Fibroblast of skin of left biceps (primary cell): Measurements from ENCODE around the gene ARMC7.
"Not testable (repeated sequence)": the region's sequence is repeated elsewhere in the genome, so short reads cannot be mapped to it uniquely, and the experiment has no call there.

Experiments used
- DNase-seq, 2 experiments: peaks; one replicate each; pipeline ENCODE4 v3.0.0-alpha.2; 2013; ENCODE audit warnings: low read depth in 2 of 2

Gene ARMC7

GRCh38 chr17:75109407-75110233 is at the start of gene ARMC7:
TSS of gene ARMC7 (plus strand) at chr17:75109969. CDS start at chr17:75110289, 320 bp downstream.
- DNase-seq = peak in 1 of 2 experiments; percentile 42

- DNase-seq = no peak
Observed at GRCh38 chr17:75060434-75061054, 49.2 kb upstream of the ARMC7 start.

GRCh38 chr17:75061055-75061438 is 48.7 kb upstream of the ARMC7 start:
- DNase-seq = no peak

GRCh38 chr17:75061618-75062017 is 48.2 kb upstream of the ARMC7 start:
- DNase-seq = no peak

GRCh38 chr17:75063201-75063600 is 46.6 kb upstream of the ARMC7 start:
- DNase-seq = no peak

GRCh38 chr17:75063626-75064025 is 46.1 kb upstream of the ARMC7 start:
- DNase-seq = no peak

GRCh38 chr17:75064040-75064439 is 45.7 kb upstream of the ARMC7 start:
- DNase-seq = no peak

- DNase-seq = no peak
Observed at GRCh38 chr17:75064460-75064859, 45.3 kb upstream of the ARMC7 start.

- no peak for DNase-seq
Observed at GRCh38 chr17:75064867-75065561, 44.8 kb upstream of the ARMC7 start.

GRCh38 chr17:75065562-75066151 is 44.1 kb upstream of the ARMC7 start:
- no peak for DNase-seq

- DNase-seq = no peak
Observed at GRCh38 chr17:75067856-75068255, 41.9 kb upstream of the ARMC7 start.

- DNase-seq = no peak
Observed at GRCh38 chr17:75068750-75069149, 41.0 kb upstream of the ARMC7 start.

GRCh38 chr17:75069783-75070182 is 40.0 kb upstream of the ARMC7 start:
- DNase-seq = no peak

GRCh38 chr17:75071478-75072271 is 38.1 kb upstream of the ARMC7 start:
- not testable (repeated sequence) for DNase-seq

GRCh38 chr17:75072909-75073308 is 36.9 kb upstream of the ARMC7 start:
- not testable (repeated sequence) for DNase-seq

- no peak for DNase-seq
Observed at GRCh38 chr17:75073618-75074047, 36.1 kb upstream of the ARMC7 start.

GRCh38 chr17:75074532-75074931 is 35.2 kb upstream of the ARMC7 start:
- no peak for DNase-seq

- DNase-seq = no peak
Observed at GRCh38 chr17:75075597-75076336, 34.0 kb upstream of the ARMC7 start.

GRCh38 chr17:75077072-75077495 is 32.7 kb upstream of the ARMC7 start:
- no peak for DNase-seq

- no peak for DNase-seq
Observed at GRCh38 chr17:75077496-75078283, 32.1 kb upstream of the ARMC7 start.
